Stimulated activated CD4-positive, alpha-beta T cell treated with anti-CD3 and anti-CD28 coated beads, Interleukin-15, amount 100 ng/mL, for 24 hours (primary cell): ENCODE measurements around the gene CHST3.
A peak's percentile ranks its signal among the peaks of the same experiment; 100 is the strongest.
"Not testable (repeated sequence)": the region's sequence is repeated elsewhere in the genome, so short reads cannot be mapped to it uniquely, and the experiment has no call there.

Experiments used
- DNase-seq: peaks from one replicate; pipeline ENCODE4 v3.0.0-alpha.2; 2020

Gene CHST3, protein sequence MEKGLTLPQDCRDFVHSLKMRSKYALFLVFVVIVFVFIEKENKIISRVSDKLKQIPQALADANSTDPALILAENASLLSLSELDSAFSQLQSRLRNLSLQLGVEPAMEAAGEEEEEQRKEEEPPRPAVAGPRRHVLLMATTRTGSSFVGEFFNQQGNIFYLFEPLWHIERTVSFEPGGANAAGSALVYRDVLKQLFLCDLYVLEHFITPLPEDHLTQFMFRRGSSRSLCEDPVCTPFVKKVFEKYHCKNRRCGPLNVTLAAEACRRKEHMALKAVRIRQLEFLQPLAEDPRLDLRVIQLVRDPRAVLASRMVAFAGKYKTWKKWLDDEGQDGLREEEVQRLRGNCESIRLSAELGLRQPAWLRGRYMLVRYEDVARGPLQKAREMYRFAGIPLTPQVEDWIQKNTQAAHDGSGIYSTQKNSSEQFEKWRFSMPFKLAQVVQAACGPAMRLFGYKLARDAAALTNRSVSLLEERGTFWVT

GRCh38 chr10:71964098-71964742, at the start of gene CHST3:
Gene CHST3 (plus strand): TSS chr10:71964395. CDS start chr10:72005843, 41,448 bp downstream.
- peak; percentile 42 for DNase-seq

- DNase-seq, result no peak
Measured at GRCh38 chr10:71916827-71917226, 47.4 kb upstream of the CHST3 start.

DNA sequence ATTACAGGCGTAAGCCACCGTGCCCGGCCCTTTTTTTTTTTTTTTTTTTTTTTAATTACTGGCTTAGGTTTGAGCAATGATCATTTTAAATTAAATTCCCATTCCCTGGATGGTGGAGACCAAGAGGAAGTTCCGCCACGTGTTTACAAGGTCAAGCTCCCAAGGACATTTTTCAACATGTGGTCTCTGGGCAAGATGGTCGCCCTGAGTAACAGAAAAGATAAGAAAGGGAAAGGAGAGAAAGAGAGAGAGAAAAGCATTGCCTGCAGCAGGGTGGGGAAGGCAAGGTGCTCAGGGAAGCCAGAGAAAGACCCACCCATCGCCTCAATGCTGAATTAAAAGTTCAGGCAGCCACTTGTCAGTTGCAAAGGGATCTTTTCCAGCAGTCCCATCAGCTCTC, 45.2 kb upstream of the CHST3 start:
- no peak for DNase-seq

DNA sequence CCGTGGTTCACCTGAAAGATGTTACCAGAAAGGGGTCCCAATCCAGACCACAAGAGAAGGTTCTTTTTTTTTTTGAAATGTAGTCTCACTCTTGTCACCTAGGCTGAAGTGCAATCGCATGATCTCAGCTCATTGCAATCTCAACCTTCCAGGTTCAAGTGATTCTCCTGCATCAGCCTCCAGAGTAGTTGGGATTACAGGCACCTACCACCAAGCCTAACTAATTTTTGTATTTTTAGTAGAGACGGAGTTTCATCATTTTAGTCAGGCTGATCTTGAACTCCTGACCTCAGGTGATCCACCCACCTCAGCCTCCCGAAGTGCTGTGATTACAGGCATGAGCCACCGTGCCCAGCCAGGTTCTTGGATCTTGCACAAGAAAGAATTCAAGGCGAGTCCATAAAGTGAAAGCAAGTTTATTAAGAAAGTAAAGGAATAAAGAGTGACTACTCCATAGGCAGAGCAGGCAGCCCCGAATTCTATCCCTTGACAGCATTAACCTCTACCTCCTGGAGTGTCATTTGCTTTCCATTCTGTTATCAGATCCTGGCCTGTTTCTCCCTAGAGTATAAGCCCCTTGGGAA, 44.1 kb upstream of the CHST3 start:
- DNase-seq, result not testable (repeated sequence)

GRCh38 chr10:71920540-71921323, 43.5 kb upstream of the CHST3 start:
- DNase-seq, result no peak

DNA sequence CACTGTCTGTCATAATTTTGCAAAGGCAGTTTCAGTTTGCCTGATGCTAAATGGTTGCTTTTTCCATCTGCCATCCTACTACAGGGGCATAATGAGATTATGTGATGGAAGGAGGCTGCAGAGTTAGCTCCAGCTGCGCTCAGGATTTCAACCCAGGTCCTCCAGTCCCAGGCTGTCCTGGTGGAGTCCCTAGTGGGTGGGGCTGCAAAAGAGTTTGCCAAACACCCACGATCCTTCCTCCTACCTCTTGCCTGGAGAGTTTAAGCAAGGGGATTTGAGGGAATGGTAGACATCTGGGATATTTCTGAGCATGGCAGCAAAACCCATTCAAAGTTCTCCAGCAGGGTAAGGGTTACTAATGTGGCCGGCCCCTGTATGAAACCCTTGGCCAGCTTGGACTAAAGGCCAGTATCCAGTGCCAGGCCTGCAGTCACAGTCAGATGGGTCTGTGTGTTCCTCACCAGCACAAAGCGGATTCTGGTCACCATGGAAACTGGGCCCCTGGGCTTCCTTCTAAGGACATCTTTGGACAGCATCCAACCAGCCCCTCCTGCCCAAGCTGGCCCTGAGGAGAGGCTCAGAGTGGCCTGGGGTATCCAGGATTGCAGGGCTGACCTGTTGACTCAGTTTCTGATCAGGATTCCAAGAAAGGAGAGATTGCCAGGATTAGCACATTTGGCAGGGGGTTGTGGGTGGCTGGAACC, 42.7 kb upstream of the CHST3 start:
- no peak for DNase-seq

DNA sequence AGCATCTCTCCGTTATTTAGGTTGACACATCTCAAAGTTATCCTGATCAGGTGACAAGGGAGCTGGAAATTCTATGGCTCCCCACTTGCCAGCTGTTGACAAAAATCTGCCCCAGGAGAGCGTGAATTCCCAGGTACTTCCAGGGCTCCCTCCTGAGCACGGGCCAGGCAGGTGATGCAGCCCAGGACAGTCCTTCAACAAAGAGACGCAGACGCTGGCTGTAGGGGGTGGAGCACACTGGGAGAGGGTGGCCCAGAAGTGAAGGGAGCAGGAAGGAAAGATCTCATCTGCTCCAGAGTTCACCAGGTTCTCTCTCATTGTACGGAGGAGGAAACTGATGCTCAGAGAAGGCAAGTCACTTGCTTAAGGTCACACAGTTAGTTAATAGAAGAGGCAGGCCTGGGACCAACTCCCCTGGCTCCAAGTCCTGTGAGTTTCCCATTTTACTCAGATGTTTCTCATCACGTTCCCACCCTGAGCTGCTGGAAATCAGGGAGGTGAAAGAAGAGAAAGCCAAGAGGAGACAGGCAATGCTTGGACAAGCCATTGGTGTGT, 41.0 kb upstream of the CHST3 start:
- DNase-seq, result no peak

GRCh38 chr10:71924771-71925170, 39.4 kb upstream of the CHST3 start:
- DNase-seq, result no peak

DNA sequence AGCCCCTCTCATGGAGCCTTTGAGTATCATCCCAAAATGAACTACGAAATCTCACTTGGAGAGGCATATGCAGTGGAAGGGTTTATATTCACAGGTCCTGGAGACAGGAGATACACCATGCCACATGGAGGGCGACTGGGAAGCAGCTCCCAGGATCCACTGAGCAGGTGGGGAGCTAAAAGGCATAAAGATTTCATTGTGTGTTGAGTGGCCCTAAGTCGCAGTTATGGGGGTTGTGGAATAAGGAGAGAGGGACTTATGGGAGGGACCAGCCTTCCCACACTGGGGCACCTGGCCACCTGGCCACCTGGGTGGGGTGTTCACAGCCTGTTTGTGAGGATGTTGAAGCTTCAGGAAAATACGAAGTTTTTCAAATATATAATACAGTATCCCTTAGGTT, 37.0 kb upstream of the CHST3 start:
- no peak for DNase-seq

DNA sequence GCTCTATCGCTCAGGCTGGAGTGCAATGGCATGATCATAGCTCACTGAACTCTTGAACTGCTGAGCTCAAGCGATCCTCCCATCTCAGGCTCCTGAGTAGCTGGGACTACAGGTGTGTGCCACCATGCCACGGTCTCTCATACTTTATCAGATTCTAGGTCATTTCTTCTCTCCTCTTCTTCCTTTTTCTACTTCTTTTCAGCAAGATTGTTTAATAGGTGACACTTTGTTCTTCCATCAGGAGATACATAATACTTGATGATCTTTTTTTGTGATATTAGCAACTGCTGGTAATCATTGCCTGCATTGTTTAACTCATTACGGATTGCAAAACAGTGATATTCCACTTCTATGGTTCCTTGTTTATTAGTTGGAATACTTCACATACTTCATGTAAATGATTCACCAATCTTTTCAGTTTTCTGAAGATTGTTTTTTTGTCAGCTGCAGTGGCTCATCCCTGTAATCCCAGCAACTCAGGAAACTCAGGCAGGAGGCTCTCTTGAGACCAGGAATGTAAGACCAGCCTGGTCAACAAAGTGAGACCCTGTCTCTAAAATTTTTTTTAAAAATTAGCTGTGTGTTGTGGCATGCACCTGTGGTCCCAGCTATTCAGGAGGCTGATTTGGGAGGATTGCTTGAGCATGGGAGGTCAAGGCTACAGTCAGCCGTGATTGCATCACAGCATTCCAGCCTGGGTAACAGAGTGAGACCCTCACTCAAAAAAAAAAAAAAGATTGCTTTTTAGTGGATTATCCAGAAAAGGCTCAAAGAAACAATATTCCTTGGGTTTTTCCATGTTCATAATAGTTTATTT, 36.2 kb upstream of the CHST3 start:
- no peak for DNase-seq

- no peak for DNase-seq
Measured at GRCh38 chr10:71931295-71931694, 32.9 kb upstream of the CHST3 start.

- peak; percentile 77 for DNase-seq
Measured at GRCh38 chr10:71933651-71934050, 30.5 kb upstream of the CHST3 start.

- no peak for DNase-seq
Measured at GRCh38 chr10:71938211-71938610, 26.0 kb upstream of the CHST3 start.

DNA sequence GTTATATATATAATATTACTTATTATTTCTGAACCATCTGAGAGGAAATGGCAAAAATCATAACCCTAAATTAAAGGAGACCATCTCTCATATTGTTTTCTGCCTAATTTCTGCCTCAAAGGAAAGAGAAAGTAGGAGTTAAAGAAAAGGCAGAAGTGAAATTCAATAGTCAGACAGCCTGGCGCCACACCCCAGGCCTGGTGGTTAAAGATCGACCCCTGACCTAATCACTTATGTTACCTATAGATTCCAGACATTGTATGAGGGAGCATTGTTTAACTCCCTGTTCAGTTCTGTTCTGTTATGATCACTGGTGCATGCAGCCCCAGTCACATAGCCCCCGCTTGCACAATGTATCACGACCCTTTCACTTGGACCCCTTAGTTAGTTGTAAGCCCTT, 24.9 kb upstream of the CHST3 start:
- no peak for DNase-seq

DNA sequence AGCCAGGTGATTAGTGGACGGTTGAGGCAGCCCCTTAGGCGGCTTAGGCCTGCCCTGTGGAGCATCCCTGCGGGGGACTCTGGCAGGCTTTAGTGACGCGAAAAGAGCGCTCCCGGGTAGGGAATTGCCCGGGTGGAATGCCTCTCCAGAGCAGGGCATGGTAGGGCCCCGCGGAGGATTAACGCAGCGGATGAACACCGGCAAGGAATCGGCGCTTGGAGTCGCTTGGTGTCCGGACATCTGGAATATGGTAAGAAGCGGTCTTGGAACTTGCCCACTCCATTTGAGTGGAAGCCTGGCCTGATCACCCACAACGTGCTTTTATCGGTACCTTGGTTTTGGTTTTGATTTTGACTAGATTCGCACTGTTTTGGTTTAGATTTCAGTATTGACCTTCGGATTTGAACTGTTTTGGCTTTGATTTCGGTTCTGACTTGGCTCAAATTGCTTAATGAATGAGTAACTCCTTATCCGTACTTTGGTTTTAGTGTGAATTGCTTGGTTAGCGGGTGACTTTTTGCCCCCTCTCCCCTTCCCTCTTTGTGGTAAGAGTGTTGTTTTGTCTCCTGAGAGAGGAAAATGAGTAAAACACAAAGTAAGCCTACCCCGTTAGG, 24.2 kb upstream of the CHST3 start:
- peak; percentile 22 for DNase-seq

DNA sequence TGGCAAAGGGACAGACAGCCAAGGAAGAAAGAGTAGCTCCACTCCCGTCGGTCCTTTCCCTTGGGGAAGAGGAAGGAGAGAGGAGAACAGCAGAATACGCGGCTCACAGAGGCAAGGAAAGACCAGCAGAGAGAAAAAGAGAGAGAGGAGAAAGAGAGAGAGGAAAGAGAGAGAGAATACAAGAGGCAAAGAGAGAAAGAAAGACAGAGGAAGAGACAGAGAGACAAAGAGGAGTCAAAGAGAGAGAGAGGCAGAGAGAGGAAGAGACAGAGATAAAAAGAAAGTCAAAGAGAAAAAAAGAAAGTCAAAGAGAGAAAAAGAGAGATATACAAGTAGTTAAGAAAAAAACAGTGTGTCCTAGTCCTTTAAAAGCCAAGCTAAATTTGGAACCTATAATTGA, 23.4 kb upstream of the CHST3 start:
- DNase-seq, result no peak

DNA sequence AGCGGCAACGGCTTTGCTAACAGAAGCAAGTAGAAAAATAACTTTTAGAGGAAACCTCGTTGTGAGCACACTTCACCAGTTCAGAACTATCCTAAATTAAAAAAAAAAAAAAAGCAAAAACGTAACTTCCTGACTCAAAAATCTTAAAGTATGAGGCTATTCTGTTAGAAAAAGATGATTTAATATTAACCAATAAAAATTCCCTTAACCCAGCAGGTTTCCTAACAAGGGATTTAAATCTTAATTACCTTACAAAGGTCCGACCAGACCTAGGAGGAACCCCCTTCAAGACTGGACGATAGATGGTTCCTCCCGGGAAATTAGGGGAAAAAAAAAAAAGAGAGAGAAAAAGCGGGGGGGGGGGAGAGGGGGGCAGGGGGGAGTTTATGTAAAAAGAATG, 22.9 kb upstream of the CHST3 start:
- DNase-seq, result no peak

DNA sequence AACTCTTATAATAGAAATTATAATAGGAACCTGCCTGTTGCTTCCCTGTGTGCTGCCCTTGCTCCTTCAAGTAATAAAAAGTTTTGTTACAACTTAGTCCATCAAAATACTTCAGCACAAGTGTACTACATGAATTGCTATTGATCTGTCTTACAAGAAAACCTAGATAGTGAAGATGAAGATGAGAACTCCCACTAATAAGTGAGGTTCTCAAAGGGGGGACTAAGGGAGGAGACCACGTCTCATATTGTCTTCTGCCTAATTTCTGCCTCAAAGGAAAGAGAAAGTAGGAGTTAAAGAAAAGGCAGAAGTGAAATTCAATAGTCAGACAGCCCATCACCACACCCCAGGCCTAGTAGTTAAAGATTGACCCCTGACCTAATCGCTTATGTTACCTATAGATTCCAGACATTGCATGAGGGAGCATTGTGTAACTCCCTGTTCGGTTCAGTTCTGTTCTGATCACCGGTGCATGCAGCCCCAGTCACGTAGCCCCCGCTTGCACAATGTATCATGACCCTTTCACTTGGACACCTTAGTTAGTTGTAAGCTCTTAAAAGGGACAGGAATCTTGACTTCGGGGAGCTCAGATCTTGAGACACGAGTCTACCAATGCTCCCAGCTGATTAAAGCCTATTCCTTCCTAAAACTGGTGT, 18.2 kb upstream of the CHST3 start:
- no peak for DNase-seq

GRCh38 chr10:71946700-71947099, 17.5 kb upstream of the CHST3 start:
- no peak for DNase-seq

DNA sequence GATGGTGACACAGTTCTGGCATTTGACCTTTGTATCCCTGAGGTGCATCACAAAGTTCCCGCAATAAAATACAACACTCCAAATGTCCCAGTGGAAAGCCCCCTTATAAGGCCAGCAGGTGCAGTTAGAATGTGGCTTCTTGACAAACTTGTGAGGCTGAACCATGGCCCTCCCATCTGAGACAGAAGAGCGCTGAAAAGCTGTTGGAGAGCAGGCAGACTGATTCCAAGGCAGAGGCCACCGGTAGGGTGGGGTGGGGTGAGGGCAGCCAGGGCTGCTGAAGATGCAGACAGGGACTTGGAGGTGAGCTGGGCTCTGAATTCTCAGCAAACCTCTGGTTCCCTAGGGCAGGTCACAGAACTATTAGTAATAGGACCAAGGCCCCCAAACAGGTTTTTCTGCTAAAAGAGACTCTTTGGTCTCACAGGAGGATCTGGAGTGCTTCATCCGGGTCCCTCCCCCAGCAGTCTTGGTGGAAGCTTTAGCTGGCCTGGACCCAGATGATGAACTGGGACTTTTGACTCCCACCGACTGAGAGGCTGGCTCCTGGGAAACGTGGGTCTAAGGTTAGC, 15.6 kb upstream of the CHST3 start:
- DNase-seq, result no peak
